Loucy (cell line): ENCODE data around the gene CFAP53.
"Not testable (repeated sequence)": the region's sequence is repeated elsewhere in the genome, so short reads cannot be mapped to it uniquely, and the experiment has no call there.

ENCODE experiments used
- H2AFZ ChIP-seq: fragments of 200-600 bp; sonication (generic); 2 replicates; pipeline ENCODE4 v1.6.0; 2016; ENCODE audit warnings: antibody characterized with exemption, mild to moderate bottlenecking, low read length, moderate library complexity
- H3F3A ChIP-seq: fragments of 200-600 bp; 2 replicates; pipeline ENCODE4 v1.6.0; 2016; ENCODE audit warnings: antibody characterized with exemption, low read depth, mild to moderate bottlenecking
- H3K27me3 ChIP-seq: fragments of 200-600 bp; sonication (generic); 2 replicates; pipeline ENCODE4 v1.6.1; 2014; ENCODE audit warnings: low read length, mild to moderate bottlenecking; ENCODE audit not compliant: insufficient read depth, poor library complexity, severe bottlenecking
- H3K36me3 ChIP-seq: fragments of 200-600 bp; sonication (generic); 2 replicates; pipeline ENCODE4 v1.6.1; 2016; ENCODE audit warnings: low read length; ENCODE audit not compliant: insufficient read depth
- H3K4me1 ChIP-seq: fragments of 200-600 bp; sonication (generic); 2 replicates; pipeline ENCODE4 v1.5.1; 2014; ENCODE audit warnings: low read length, mild to moderate bottlenecking; ENCODE audit not compliant: insufficient read depth, poor library complexity, severe bottlenecking
- H3K4me2 ChIP-seq: fragments of 200-600 bp; sonication (generic); 2 replicates; pipeline ENCODE4 v1.6.0; 2014; ENCODE audit warnings: antibody characterized with exemption, low read length, low read depth, mild to moderate bottlenecking; ENCODE audit not compliant: poor library complexity, severe bottlenecking
- H3K4me3 ChIP-seq: fragments of 200-600 bp; sonication (generic); 2 replicates; pipeline ENCODE4 v1.5.1; 2014; ENCODE audit warnings: low read length, mild to moderate bottlenecking, mixed read lengths; ENCODE audit not compliant: poor library complexity, severe bottlenecking
- H3K79me2 ChIP-seq: fragments of 200-600 bp; sonication (generic); 2 replicates; pipeline ENCODE4 v1.6.1; 2014; ENCODE audit warnings: low read length; ENCODE audit not compliant: insufficient read depth
- H3K9ac ChIP-seq: fragments of 200-600 bp; sonication (generic); 2 replicates; pipeline ENCODE4 v1.6.0; 2014; ENCODE audit warnings: mild to moderate bottlenecking, low read depth, low read length, moderate library complexity; ENCODE audit not compliant: poor library complexity, severe bottlenecking
- H3K9me2 ChIP-seq: fragments of 200-600 bp; sonication (generic); replicated peaks from 2 replicates; pipeline ENCODE4 v1.6.1; 2016; ENCODE audit warnings: low read depth, low read length, mixed read lengths
- H3K9me3 ChIP-seq: fragments of 200-600 bp; sonication (generic); 2 replicates; pipeline ENCODE4 v1.6.1; 2014; ENCODE audit warnings: mild to moderate bottlenecking, antibody characterized with exemption, low read length, low read depth; ENCODE audit not compliant: insufficient read depth
- H4K20me1 ChIP-seq: fragments of 200-600 bp; sonication (generic); 2 replicates; pipeline ENCODE4 v1.6.0; 2014; ENCODE audit warnings: antibody characterized with exemption, low read length, mild to moderate bottlenecking; ENCODE audit not compliant: insufficient read depth, poor library complexity, severe bottlenecking
- CTCF ChIP-seq: fragments of 200-600 bp; sonication (generic); conservative IDR thresholded peaks from 2 replicates; pipeline ENCODE4 v1.5.1; 2014; ENCODE audit warnings: mild to moderate bottlenecking, antibody characterized with exemption, low read length
- EZH2phosphoT487 ChIP-seq: fragments of 200-600 bp; IDR thresholded peaks from 2 replicates; pipeline ENCODE4 v1.6.1; 2018; ENCODE audit warnings: antibody characterized with exemption, mild to moderate bottlenecking, moderate library complexity, borderline replicate concordance

Gene CFAP53

GRCh38 chr18:50249576-50249975 lies 16.7 kb downstream of the CFAP53 start:
- H3K36me3 ChIP-seq = no peaks in the 10 kb centered on the region
- TF ChIP-seq CTCF = no peak
- no peak for TF ChIP-seq EZH2phosphoT487
- no peaks in the 10 kb centered on the region for H3K27me3 ChIP-seq
- H4K20me1 ChIP-seq = no peaks in the 10 kb centered on the region
- H3K9me2 ChIP-seq = no peaks in the 10 kb centered on the region
- H3K4me2 ChIP-seq = no peak overlapping the region
- H2AFZ ChIP-seq = no peak overlapping the region
- H3K4me3 ChIP-seq = no peak overlapping the region
- H3F3A ChIP-seq = no peaks in the 10 kb centered on the region
- no peaks in the 10 kb centered on the region for H3K79me2 ChIP-seq
- H3K9ac ChIP-seq = no peak overlapping the region
- H3K9me3 ChIP-seq = no peaks in the 10 kb centered on the region
- no peaks in the 10 kb centered on the region for H3K4me1 ChIP-seq

GRCh38 chr18:50247561-50247960 lies 18.7 kb downstream of the CFAP53 start:
- Histone ChIP-seq H3K9me2 (no peaks in the 10 kb centered on the region), H3K9ac (no peak overlapping the region), H3K27me3 (no peaks in the 10 kb centered on the region), H2AFZ (no peak overlapping the region), H3K36me3 (no peaks in the 10 kb centered on the region), H3K79me2 (no peaks in the 10 kb centered on the region), H3K4me3 (no peak overlapping the region), H3K9me3 (no peaks in the 10 kb centered on the region), H3K4me1 (no peaks in the 10 kb centered on the region), H3K4me2 (no peak overlapping the region), H4K20me1 (no peaks in the 10 kb centered on the region), H3F3A (no peaks in the 10 kb centered on the region)
- TF ChIP-seq EZH2phosphoT487 = no peak
- TF ChIP-seq CTCF = no peak

- not testable (repeated sequence) for H3K4me2 ChIP-seq, H3F3A ChIP-seq, H3K4me3 ChIP-seq, H3K9me2 ChIP-seq, H4K20me1 ChIP-seq, H3K9me3 ChIP-seq, H3K4me1 ChIP-seq, H3K9ac ChIP-seq, H3K36me3 ChIP-seq, H2AFZ ChIP-seq, H3K79me2 ChIP-seq, H3K27me3 ChIP-seq
These were observed 24.5 kb downstream of the CFAP53 start for GRCh38 chr18:50241768-50242167.

GRCh38 chr18:50240080-50240563 lies 26.2 kb downstream of the CFAP53 start:
- H3K9me2 ChIP-seq = no peaks in the 10 kb centered on the region
- H3K9me3 ChIP-seq = no peaks in the 10 kb centered on the region
- H3K36me3 ChIP-seq = no peaks in the 10 kb centered on the region
- no peak overlapping the region for H3K4me3 ChIP-seq
- no peaks in the 10 kb centered on the region for H3K4me1 ChIP-seq
- H3K9ac ChIP-seq = no peak overlapping the region
- no peak overlapping the region for H3K4me2 ChIP-seq
- H3F3A ChIP-seq = no peaks in the 10 kb centered on the region
- no peak overlapping the region for H2AFZ ChIP-seq
- no peaks in the 10 kb centered on the region for H3K27me3 ChIP-seq
- H3K79me2 ChIP-seq = no peaks in the 10 kb centered on the region
- no peaks in the 10 kb centered on the region for H4K20me1 ChIP-seq
- no peak for TF ChIP-seq EZH2phosphoT487
- TF ChIP-seq CTCF = no peak
